ENCODE results near the gene RAB17.

The RAB17 gene

GRCh38 chr2:237581326-237581725 lies 9.2 kb downstream of the RAB17 start:
- no peak for DNase-seq (ENCODE audit: low read depth in 2 of 3, low spot score in 2 of 3)

DNA sequence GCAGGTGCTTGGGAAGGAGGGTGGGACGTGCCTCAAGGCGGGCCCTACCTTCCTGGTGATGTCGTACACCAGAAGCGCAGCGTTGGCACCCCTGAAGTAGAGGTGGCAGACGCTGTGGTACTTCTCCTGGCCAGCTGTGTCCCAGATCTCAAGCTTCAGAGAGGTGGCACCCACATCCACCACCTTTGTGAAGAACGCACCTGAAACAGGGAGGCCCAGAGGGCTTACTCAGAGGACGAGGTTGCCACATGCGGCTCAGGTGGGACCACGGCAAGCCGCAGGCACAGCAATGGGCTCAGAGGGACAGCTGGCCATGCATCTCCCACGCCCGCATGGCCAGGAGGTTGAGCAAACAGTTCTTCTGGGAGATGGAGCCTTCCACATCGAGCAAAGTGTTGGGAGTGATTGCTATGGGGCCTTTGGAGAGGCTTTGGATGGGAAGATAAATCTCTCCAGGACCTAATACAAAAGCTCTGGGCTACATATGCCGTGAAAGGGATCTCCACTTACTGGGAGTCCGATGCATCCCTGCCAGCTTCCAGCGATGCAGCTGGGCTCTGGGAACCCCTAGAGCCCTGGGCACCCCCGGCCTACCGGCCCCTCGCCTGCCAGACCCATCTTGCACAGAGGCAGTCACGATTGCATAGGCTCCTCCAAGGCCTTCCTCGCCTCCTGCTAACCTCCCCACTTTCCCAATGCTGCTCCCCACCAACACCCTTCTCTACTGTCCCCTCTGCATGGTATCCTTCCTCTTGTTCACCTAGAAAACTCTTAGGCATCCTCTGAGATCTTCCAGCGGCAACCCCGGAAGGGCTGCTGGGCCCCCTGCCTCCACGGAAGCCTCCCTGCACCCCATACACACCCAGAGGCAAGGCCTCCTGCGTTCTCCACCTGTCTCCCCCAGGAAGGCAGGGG lies 12.3 kb downstream of the RAB17 start:
- no peak for DNase-seq (ENCODE audit: low read depth in 2 of 3, low spot score in 2 of 3)

DNA sequence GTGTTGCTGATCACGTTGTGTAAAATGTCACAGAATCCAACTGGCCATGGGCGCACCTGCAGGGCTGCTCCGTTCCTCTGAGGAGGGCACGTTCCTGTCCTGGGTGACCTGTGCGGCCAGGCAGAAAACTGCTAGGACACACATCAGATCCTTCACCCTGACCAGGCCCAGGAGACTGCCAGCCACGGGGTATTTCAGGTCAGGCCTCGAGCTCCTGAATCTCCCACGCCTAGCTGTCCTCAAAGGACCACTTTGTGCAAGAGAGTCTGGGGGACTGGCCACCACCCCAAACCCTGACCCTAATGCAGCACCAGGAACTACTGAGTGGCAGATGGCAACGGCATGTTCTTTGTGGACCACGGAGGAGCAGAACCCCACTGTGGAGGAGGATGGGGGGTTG lies 13.1 kb downstream of the RAB17 start:
- DNase-seq (ENCODE audit: low read depth in 2 of 3, low spot score in 2 of 3), result no peak

- no peak for DNase-seq (ENCODE audit: low read depth in 2 of 3, low spot score in 2 of 3)
These were observed 13.6 kb downstream of the RAB17 start for GRCh38 chr2:237576974-237577373.

DNA sequence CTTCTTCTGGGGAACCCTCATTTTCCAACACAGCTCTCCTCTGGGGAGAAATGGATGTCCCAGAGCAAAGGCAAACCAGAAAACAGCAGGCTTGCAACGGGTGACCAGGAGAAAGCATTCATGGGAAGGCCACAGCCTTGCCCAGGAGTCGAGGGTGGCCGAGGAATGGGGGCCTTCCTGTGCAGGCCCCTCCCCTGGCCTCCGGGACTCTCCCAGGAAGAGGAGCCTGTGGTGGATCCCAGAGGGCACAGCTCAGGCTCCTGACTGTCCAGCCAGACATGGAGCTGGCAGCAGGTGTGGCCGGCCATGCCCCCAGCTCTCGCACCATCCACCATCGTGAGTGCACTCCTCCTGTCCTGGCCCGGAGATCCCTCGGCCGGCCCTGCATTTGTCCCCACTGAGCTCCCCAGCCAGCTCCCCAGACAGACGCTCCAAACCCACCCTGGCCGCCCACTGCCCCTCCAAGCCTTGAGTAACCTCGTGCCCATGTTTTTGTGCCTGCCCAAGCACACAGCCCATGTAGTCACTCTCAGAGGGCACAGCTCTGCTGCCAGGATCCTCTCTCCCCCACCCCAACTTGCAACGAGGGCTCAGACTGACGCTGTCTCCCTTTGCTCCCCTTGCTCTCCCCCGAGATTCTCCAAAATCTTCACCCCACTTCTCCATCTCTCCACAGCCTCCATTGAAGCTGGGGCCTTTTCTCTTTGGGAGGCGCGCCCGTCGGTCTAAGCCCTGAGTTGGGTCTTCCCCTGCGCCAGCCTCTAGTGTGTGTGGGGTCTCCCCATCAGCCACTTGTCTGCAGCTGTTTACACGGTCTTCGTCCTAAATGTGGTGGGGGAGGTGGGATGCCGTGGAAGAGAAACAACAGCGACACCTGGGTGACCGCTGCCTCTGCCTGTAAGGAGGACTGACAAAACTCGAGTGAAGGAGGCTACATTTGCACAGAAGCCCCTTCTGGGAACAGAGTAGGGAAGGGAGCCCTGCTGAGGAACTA lies 14.4 kb downstream of the RAB17 start:
- DNase-seq (ENCODE audit: low read depth in 2 of 3, low spot score in 2 of 3), result no peak

DNA sequence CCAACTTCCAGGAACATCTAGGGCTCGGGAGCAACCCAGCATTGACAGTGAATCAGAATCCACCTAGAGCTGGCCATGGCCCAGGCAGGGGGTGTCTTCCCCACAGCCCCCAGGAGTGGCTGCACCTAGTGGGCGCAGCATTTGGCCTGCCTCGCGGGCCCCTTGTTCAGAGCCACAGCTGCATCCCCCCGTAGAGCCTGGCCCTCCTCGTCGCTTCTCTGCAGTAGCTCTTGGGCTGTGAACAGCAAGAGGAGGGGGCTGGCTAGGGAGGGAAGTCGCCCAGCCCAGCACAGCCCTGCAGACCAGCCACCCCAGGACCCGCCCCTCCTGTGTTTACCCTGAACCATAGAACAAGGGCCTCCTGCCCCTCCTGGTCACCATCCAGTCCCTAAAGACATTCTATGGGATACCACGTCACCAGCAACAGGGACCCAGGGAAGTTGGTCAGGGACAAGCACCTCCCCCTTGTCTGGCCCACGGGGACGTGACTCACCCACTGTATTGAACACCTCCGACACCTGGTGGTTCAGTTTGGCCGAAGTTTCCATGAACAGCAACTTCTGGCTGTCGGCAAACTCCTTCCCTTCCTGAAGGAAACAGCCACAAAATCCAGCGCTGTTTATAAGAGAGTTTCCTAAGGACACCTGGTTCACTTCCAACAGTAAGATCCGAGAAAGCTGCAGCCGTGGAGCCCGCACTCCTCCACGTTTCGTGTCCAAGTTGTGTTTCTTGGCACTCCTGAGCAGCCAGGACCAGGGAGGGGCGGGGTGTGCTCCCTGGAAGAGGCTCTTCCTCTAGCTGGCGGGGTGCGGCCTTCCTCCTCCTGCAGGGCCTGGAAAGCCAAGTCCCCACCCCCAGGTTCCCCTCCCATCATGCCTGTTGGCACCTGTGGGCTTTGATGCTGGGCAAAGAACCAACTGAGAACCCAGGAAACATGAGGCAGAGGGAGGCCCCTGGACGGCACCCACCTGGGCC lies 15.4 kb downstream of the RAB17 start:
- DNase-seq (ENCODE audit: low read depth in 2 of 3, low spot score in 2 of 3), result no peak

GRCh38 chr2:237574467-237574866 lies 16.1 kb downstream of the RAB17 start:
- no peak for DNase-seq (ENCODE audit: low read depth in 2 of 3, low spot score in 2 of 3)

GRCh38 chr2:237573721-237574415 lies 16.7 kb downstream of the RAB17 start:
- no peak for DNase-seq (ENCODE audit: low read depth in 2 of 3, low spot score in 2 of 3)

- DNase-seq (ENCODE audit: low read depth in 2 of 3, low spot score in 2 of 3), result no peak
These were observed 17.8 kb downstream of the RAB17 start for GRCh38 chr2:237572742-237573101.

- DNase-seq (ENCODE audit: low read depth in 2 of 3, low spot score in 2 of 3), result peak; percentile 61 to 97 (median 85)
These were observed 18.4 kb downstream of the RAB17 start for GRCh38 chr2:237572021-237572741.

- no peak for DNase-seq (ENCODE audit: low read depth in 2 of 3, low spot score in 2 of 3)
These were observed 19.0 kb downstream of the RAB17 start for GRCh38 chr2:237571551-237571950.

GRCh38 chr2:237570776-237571335 lies 19.7 kb downstream of the RAB17 start:
- DNase-seq (ENCODE audit: low read depth in 2 of 3, low spot score in 2 of 3), result no peak

GRCh38 chr2:237569896-237570295 lies 20.6 kb downstream of the RAB17 start:
- DNase-seq (ENCODE audit: low read depth in 2 of 3, low spot score in 2 of 3), result no peak

DNA sequence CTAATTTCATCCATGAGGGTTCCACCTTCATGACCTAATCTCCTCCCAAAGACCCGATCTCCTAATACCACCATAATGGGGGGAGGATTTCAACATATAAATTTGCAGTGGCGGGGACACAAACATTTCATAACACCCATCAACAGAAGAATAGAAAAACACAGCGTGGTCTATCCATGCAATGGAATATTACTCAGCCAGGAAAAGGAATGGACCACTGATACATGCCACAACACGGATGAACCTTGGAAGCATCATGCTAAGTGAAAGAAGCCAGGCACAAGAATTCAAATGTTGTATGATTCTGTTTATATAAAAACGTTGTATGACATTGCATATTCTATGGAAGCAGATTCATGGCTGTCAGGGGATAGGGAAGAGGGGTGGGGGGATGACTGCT lies 21.5 kb downstream of the RAB17 start:
- no peak for DNase-seq (ENCODE audit: low read depth in 2 of 3, low spot score in 2 of 3)

- DNase-seq (ENCODE audit: low read depth in 2 of 3, low spot score in 2 of 3), result no peak
These were observed 22.3 kb downstream of the RAB17 start for GRCh38 chr2:237568121-237568660.

- no peak for DNase-seq (ENCODE audit: low read depth in 2 of 3, low spot score in 2 of 3)
These were observed 23.1 kb downstream of the RAB17 start for GRCh38 chr2:237567276-237568029.

GRCh38 chr2:237566401-237567235 lies 23.9 kb downstream of the RAB17 start, which contains the start of gene PRLH:
PRLH (plus strand) TSS chr2:237566574; CDS start chr2:237566574, 0 bp downstream.
- DNase-seq (ENCODE audit: low read depth in 2 of 3, low spot score in 2 of 3), result no peak

Measured in activated CD8-positive, alpha-beta memory T cell treated with anti-CD3 and anti-CD28 coated beads for 48 hours (primary cell).